ENCODE data around the gene LRP2.

- TF ChIP-seq, protein P1, sequence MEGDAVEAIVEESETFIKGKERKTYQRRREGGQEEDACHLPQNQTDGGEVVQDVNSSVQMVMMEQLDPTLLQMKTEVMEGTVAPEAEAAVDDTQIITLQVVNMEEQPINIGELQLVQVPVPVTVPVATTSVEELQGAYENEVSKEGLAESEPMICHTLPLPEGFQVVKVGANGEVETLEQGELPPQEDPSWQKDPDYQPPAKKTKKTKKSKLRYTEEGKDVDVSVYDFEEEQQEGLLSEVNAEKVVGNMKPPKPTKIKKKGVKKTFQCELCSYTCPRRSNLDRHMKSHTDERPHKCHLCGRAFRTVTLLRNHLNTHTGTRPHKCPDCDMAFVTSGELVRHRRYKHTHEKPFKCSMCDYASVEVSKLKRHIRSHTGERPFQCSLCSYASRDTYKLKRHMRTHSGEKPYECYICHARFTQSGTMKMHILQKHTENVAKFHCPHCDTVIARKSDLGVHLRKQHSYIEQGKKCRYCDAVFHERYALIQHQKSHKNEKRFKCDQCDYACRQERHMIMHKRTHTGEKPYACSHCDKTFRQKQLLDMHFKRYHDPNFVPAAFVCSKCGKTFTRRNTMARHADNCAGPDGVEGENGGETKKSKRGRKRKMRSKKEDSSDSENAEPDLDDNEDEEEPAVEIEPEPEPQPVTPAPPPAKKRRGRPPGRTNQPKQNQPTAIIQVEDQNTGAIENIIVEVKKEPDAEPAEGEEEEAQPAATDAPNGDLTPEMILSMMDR (IDR thresholded peaks at IDR 0.05): no peak
- TF ChIP-seq POLR2A (IDR thresholded peaks at IDR 0.05): no peak
Measured at GRCh38 chr2:169106563-169107545, 255.5 kb downstream of the LRP2 start.

Data from uterus (tissue), 2 donors.